WTC11 (cell line): ENCODE measurements around the gene SYK. TPM values are rescaled to one million over a fixed set of nuclear protein-coding genes. Genes with fewer than 3 reads are reported as not detected.

ENCODE experiments used
- ATAC-seq: fragments of 200-7000 bp; cut with Tn5 transposase; 2 replicates; pipeline ENCODE4 v1.10.0; 2021; ENCODE audit warnings: mild to moderate bottlenecking, moderate library complexity
- CTCF ChIA-PET: fragments of 300-600 bp; sonication (Branson Sonifier 250); formaldehyde crosslinking; loops from one replicate; lab custom pipeline; 2021; ENCODE audit warnings: antibody characterized with exemption; lab: Charles Lee
- POLR2A ChIA-PET: fragments of 350-600 bp; sonication (Branson Sonifier 250); formaldehyde crosslinking; loops from one replicate; lab custom pipeline; 2021; ENCODE audit warnings: antibody characterized with exemption; lab: Charles Lee
- DNase-seq: peaks from one replicate; pipeline ENCODE4 v3.0.0; 2021; ENCODE audit warnings: low spot score
- H3K27ac Mint-ChIP-seq: 2 replicates; pipeline ENCODE4 v1.8.0; 2021; ENCODE audit warnings: mixed read lengths
- H3K27me3 Mint-ChIP-seq: 2 replicates; pipeline ENCODE4 v1.8.0; 2021; ENCODE audit warnings: low read depth, mild to moderate bottlenecking, moderate library complexity, mixed read lengths
- H3K36me3 Mint-ChIP-seq: 2 replicates; pipeline ENCODE4 v1.8.0; 2021; ENCODE audit warnings: mixed read lengths
- H3K4me1 Mint-ChIP-seq: 2 replicates; pipeline ENCODE4 v1.8.0; 2022; ENCODE audit warnings: mixed read lengths
- H3K4me3 Mint-ChIP-seq: 2 replicates; pipeline ENCODE4 v1.8.0; 2021; ENCODE audit warnings: mild to moderate bottlenecking, moderate library complexity, mixed read lengths
- H3K9me3 Mint-ChIP-seq: 2 replicates; pipeline ENCODE4 v1.8.0; 2021; ENCODE audit warnings: mixed read lengths
- ELF4 ChIP-seq: sonication (generic); formaldehyde crosslinking; IDR thresholded peaks from 2 replicates; pipeline ENCODE4 v1.8.1; 2022; ENCODE audit warnings: low read depth, mild to moderate bottlenecking, moderate library complexity, missing genetic modification reagents
- FOXK1 ChIP-seq: sonication (generic); formaldehyde crosslinking; IDR thresholded peaks from 2 replicates; pipeline ENCODE4 v1.8.0; 2022; ENCODE audit warnings: mild to moderate bottlenecking, moderate library complexity, missing genetic modification reagents
- FOXP1 ChIP-seq: sonication (generic); formaldehyde crosslinking; IDR thresholded peaks from 2 replicates; pipeline ENCODE4 v1.8.0; 2022; ENCODE audit warnings: missing genetic modification reagents, mild to moderate bottlenecking, moderate library complexity, borderline replicate concordance
- HMGA2 ChIP-seq: fragments of 250-450 bp; sonication (Bioruptor Pico); IDR thresholded peaks from 2 replicates; pipeline ENCODE4 v1.4.0; 2021; ENCODE audit warnings: mild to moderate bottlenecking, moderate library complexity
- IRF2 ChIP-seq: sonication (generic); formaldehyde crosslinking; IDR thresholded peaks from 2 replicates; pipeline ENCODE4 v1.8.0; 2022; ENCODE audit warnings: low read depth, missing genetic modification reagents, borderline replicate concordance
- JAZF1 ChIP-seq: fragments of 250-450 bp; sonication (Bioruptor Pico); IDR thresholded peaks from 2 replicates; pipeline ENCODE4 v1.9.0; 2021; ENCODE audit warnings: moderate library complexity, mild to moderate bottlenecking, inconsistent platforms
- JUN ChIP-seq: sonication (generic); formaldehyde crosslinking; IDR thresholded peaks from 2 replicates; pipeline ENCODE4 v1.8.0; 2023; ENCODE audit warnings: mild to moderate bottlenecking, missing genetic modification reagents
- MYBL2 ChIP-seq: sonication (generic); formaldehyde crosslinking; IDR thresholded peaks from 2 replicates; pipeline ENCODE4 v1.8.1; 2023; ENCODE audit warnings: mild to moderate bottlenecking, moderate library complexity, missing genetic modification reagents
- NFATC4 ChIP-seq: fragments of 250-450 bp; sonication (Bioruptor Pico); IDR thresholded peaks from 2 replicates; pipeline ENCODE4 v1.9.0; 2021; ENCODE audit warnings: mild to moderate bottlenecking
- RORB ChIP-seq: fragments of 250-450 bp; sonication (Bioruptor Pico); IDR thresholded peaks from 2 replicates; pipeline ENCODE4 v1.9.0; 2021; ENCODE audit warnings: mild to moderate bottlenecking
- SMAD3 ChIP-seq: sonication (generic); formaldehyde crosslinking; IDR thresholded peaks from 2 replicates; pipeline ENCODE4 v1.8.0; 2022; ENCODE audit warnings: missing genetic modification reagents, mild to moderate bottlenecking, borderline replicate concordance
- ZNF219 ChIP-seq: sonication (generic); formaldehyde crosslinking; IDR thresholded peaks from 2 replicates; pipeline ENCODE4 v1.8.0; 2023; ENCODE audit warnings: missing genetic modification reagents, mild to moderate bottlenecking, borderline replicate concordance
- ZNF416 ChIP-seq: fragments of 250-450 bp; sonication (Bioruptor Pico); IDR thresholded peaks from 2 replicates; pipeline ENCODE4 v1.9.0; 2021; ENCODE audit warnings: mild to moderate bottlenecking, inconsistent platforms
- total RNA-seq: library from RNA; stranded (reverse); gene quantifications from 3 replicates; pipeline ENCODE4 v1.2.3, GENCODE V29; 2021
- TF ChIP-seq, protein P1 (sequence below): sonication (generic); formaldehyde crosslinking; IDR thresholded peaks from 2 replicates; pipeline ENCODE4 v1.8.1; 2023; ENCODE audit warnings: mild to moderate bottlenecking, missing genetic modification reagents, moderate library complexity
- TF ChIP-seq, protein P2 (sequence below): sonication (generic); formaldehyde crosslinking; IDR thresholded peaks from 2 replicates; pipeline ENCODE4 v1.8.1; 2022; ENCODE audit warnings: mild to moderate bottlenecking, missing genetic modification reagents, moderate library complexity, borderline replicate concordance
- TF ChIP-seq, protein P3 (sequence below): sonication (generic); formaldehyde crosslinking; IDR thresholded peaks from 2 replicates; pipeline ENCODE4 v1.8.1; 2022; ENCODE audit warnings: low read depth, missing genetic modification reagents, borderline replicate concordance
- TF ChIP-seq, protein P4 (sequence below): sonication (generic); formaldehyde crosslinking; IDR thresholded peaks from 2 replicates; pipeline ENCODE4 v1.8.0; 2022; ENCODE audit warnings: mild to moderate bottlenecking, missing genetic modification reagents
- TF ChIP-seq, protein P5 (sequence below): sonication (generic); formaldehyde crosslinking; IDR thresholded peaks from 2 replicates; pipeline ENCODE4 v1.8.1; 2023; ENCODE audit warnings: mild to moderate bottlenecking, missing genetic modification reagents

Gene SYK
- total RNA-seq, 1 experiment from 2014 or later: 7.4 TPM

DNA sequence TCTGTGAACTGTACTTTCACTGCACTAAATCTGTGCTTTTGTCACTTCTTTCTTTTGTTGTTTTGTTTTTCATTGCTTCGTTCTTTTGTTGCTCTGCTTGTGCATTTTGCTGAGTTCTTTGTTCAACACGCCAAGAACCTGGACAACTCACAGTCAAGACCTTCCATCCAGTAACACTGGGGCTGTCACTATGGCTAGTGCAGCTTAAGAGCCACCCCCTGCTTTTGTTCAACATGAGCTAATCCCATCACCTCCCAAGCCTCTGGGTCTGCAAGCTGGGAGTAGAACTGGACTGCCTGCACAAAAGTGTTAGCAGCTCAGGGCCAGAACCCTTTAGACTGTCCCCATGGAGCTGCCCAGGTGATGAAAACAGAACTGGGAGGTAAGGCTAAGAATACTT is 143.7 kb downstream of the SYK start:
- ChIA-PET CTCF (interaction anchor here (1.0 kb wide), 1 partner anchor 23 kb away, joined by 3 read pairs; no protein-coding TSS in a partner anchor), POLR2A (no interaction called here)
- Mint-ChIP-seq H3K4me3 (no peak overlapping the region), H3K4me1 (peaks cover 10% of the 10 kb centered on the region; the same call in 1 of the 2 replicates), H3K36me3 (no peaks in the 10 kb centered on the region), H3K9me3 (peaks cover 11% of the 10 kb centered on the region), H3K27ac (no peak overlapping the region), H3K27me3 (no peaks in the 10 kb centered on the region)
- TF ChIP-seq FOXP1 (CRISPR knock-in tag) (no peak), JAZF1 (CRISPR knock-in tag) (no peak), IRF2 (CRISPR knock-in tag) (no peak), FOXK1 (CRISPR knock-in tag) (no peak), MYBL2 (no peak), HMGA2 (CRISPR knock-in tag) (no peak), SMAD3 (CRISPR knock-in tag) (no peak), JUN (no peak), ELF4 (CRISPR knock-in tag) (no peak)
- TF ChIP-seq, protein P1, sequence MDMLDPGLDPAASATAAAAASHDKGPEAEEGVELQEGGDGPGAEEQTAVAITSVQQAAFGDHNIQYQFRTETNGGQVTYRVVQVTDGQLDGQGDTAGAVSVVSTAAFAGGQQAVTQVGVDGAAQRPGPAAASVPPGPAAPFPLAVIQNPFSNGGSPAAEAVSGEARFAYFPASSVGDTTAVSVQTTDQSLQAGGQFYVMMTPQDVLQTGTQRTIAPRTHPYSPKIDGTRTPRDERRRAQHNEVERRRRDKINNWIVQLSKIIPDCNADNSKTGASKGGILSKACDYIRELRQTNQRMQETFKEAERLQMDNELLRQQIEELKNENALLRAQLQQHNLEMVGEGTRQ (CRISPR knock-in tag): no peak
- TF ChIP-seq, protein P2, sequence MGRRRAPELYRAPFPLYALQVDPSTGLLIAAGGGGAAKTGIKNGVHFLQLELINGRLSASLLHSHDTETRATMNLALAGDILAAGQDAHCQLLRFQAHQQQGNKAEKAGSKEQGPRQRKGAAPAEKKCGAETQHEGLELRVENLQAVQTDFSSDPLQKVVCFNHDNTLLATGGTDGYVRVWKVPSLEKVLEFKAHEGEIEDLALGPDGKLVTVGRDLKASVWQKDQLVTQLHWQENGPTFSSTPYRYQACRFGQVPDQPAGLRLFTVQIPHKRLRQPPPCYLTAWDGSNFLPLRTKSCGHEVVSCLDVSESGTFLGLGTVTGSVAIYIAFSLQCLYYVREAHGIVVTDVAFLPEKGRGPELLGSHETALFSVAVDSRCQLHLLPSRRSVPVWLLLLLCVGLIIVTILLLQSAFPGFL (CRISPR knock-in tag): no peak
- ATAC-seq (no peak), DNase-seq (no peak)

DNA sequence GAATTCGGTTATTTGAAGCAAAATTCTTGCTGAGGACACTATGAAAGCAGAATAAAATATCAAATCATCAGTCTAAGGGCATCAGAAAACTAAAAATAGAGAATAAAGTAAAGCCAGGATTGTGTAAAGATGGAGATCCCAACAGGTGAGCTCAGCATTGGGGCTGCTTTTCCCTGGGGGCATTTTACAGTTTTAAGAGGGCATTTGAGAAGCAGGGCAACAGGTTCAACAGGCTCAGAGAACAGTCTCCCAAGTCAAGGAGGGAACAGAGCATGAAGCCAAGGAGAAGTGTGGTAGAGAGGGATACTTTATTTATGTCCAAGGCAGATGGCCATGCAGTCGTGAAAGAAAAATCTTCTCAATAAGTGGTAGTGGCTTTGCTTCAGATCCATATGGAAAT is 145.4 kb downstream of the SYK start:
- ATAC-seq: no peak
- no peak overlapping the region for H3K27ac Mint-ChIP-seq
- CTCF ChIA-PET: no interaction called here

More for the DNA sequence above, 145.4 kb downstream of the SYK start:
- TF ChIP-seq ZNF416 (no peak), NFATC4 (CRISPR knock-in tag) (no peak), RORB (CRISPR knock-in tag) (no peak), ZNF219 (CRISPR knock-in tag) (no peak)
- TF ChIP-seq, protein P3, sequence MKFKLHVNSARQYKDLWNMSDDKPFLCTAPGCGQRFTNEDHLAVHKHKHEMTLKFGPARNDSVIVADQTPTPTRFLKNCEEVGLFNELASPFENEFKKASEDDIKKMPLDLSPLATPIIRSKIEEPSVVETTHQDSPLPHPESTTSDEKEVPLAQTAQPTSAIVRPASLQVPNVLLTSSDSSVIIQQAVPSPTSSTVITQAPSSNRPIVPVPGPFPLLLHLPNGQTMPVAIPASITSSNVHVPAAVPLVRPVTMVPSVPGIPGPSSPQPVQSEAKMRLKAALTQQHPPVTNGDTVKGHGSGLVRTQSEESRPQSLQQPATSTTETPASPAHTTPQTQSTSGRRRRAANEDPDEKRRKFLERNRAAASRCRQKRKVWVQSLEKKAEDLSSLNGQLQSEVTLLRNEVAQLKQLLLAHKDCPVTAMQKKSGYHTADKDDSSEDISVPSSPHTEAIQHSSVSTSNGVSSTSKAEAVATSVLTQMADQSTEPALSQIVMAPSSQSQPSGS (CRISPR knock-in tag): no peak
- TF ChIP-seq, protein P4, sequence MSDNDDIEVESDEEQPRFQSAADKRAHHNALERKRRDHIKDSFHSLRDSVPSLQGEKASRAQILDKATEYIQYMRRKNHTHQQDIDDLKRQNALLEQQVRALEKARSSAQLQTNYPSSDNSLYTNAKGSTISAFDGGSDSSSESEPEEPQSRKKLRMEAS (CRISPR knock-in tag): no peak
- TF ChIP-seq, protein P5, sequence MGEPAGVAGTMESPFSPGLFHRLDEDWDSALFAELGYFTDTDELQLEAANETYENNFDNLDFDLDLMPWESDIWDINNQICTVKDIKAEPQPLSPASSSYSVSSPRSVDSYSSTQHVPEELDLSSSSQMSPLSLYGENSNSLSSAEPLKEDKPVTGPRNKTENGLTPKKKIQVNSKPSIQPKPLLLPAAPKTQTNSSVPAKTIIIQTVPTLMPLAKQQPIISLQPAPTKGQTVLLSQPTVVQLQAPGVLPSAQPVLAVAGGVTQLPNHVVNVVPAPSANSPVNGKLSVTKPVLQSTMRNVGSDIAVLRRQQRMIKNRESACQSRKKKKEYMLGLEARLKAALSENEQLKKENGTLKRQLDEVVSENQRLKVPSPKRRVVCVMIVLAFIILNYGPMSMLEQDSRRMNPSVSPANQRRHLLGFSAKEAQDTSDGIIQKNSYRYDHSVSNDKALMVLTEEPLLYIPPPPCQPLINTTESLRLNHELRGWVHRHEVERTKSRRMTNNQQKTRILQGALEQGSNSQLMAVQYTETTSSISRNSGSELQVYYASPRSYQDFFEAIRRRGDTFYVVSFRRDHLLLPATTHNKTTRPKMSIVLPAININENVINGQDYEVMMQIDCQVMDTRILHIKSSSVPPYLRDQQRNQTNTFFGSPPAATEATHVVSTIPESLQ: no peak
- DNase-seq: no peak
- POLR2A ChIA-PET: no interaction called here
- Mint-ChIP-seq H3K36me3 (no peaks in the 10 kb centered on the region), H3K27me3 (no peaks in the 10 kb centered on the region; the same call in 1 of the 2 replicates), H3K9me3 (no peaks in the 10 kb centered on the region), H3K4me3 (no peak overlapping the region), H3K4me1 (peaks cover 14% of the 10 kb centered on the region; the same call in 1 of the 2 replicates)

Other genes with a start within 250 kb of the SYK start
- 0.27 to 0.35 TPM (median 0.34 TPM) in 3 replicates for gene DIRAS2, start 159.0 kb upstream of the SYK start, total RNA-seq